Omental fat pad (tissue), 4 donors: ENCODE measurements around the gene TCF21. TPM values are rescaled to one million over a fixed set of nuclear protein-coding genes. Genes with fewer than 3 reads are reported as not detected.

Source experiments
- ATAC-seq: fragments of 150-250 bp; one replicate; pipeline ENCODE4 v1.9.1; 2016; ENCODE audit warnings: mild to moderate bottlenecking, moderate library complexity; ENCODE audit not compliant: low FRiP score
- DNase-seq: peaks from one replicate; pipeline ENCODE4 v3.0.0-alpha.2; 2019; ENCODE audit warnings: low spot score
- CTCF ChIP-seq, 3 donors: fragments of 450-650 bp; IDR thresholded peaks; one replicate each; pipeline ENCODE4 v1.5.1; 2016 to 2017; ENCODE audit warnings: antibody characterized with exemption in 3 of 3, mild to moderate bottlenecking in 3 of 3, moderate library complexity in 2 of 3
- total RNA-seq, 4 donors: library from RNA; depleted of rRNA; stranded (reverse); fragments of >200 nt; gene quantifications; one replicate each; pipeline ENCODE4 v1.1.0, GENCODE V29; 2016

Gene TCF21
- total RNA-seq: 10 to 100 TPM in 1 of 4 donors, 1 to 10 TPM in 3; 5.8 to 13.7 (median 7.1) TPM

GRCh38 chr6:133888929-133889556 is at the start of gene TCF21:
Gene TCF21, plus strand, starts transcription at chr6:133889113. Its CDS starts 285 bp downstream, at chr6:133889398.
- TF ChIP-seq CTCF (IDR thresholded peaks at IDR 0.05): no peak
- DNase-seq (no peak), ATAC-seq (peak; percentile 86)

GRCh38 chr6:133841176-133841575 is 47.7 kb upstream of the TCF21 start:
- ATAC-seq: no peak
- TF ChIP-seq CTCF (IDR thresholded peaks at IDR 0.05): no peak
- no peak for DNase-seq

GRCh38 chr6:133843098-133843497 is 45.8 kb upstream of the TCF21 start:
- TF ChIP-seq CTCF (IDR thresholded peaks at IDR 0.05): no peak
- no peak for DNase-seq
- no peak for ATAC-seq

- ATAC-seq: no peak
- DNase-seq: no peak
- no peak for TF ChIP-seq CTCF (IDR thresholded peaks at IDR 0.05)
Measured at GRCh38 chr6:133844709-133845108, 44.2 kb upstream of the TCF21 start.

- peak; percentile 10 for ATAC-seq
Measured at GRCh38 chr6:133854041-133854363, 34.9 kb upstream of the TCF21 start.

GRCh38 chr6:133854364-133855275 is 34.3 kb upstream of the TCF21 start:
- peak; percentile 48 for ATAC-seq
- TF ChIP-seq CTCF (IDR thresholded peaks at IDR 0.05): no peak
- DNase-seq: no peak

More at GRCh38 chr6:133854041-133854363, 34.9 kb upstream of the TCF21 start:
- TF ChIP-seq CTCF (IDR thresholded peaks at IDR 0.05): no peak
- no peak for DNase-seq
